ENCODE results near the gene PTPRO. TPM values are rescaled to one million over a fixed set of nuclear protein-coding genes. Genes with fewer than 3 reads are reported as not detected.

The PTPRO gene
- total and polyA plus RNA-seq, 10 of the 15 experiments (the other 5 are each of a cell fraction or from before 2014, with no cell fraction given) = 1.2 to 5.3 (median 3.5) TPM

DNA sequence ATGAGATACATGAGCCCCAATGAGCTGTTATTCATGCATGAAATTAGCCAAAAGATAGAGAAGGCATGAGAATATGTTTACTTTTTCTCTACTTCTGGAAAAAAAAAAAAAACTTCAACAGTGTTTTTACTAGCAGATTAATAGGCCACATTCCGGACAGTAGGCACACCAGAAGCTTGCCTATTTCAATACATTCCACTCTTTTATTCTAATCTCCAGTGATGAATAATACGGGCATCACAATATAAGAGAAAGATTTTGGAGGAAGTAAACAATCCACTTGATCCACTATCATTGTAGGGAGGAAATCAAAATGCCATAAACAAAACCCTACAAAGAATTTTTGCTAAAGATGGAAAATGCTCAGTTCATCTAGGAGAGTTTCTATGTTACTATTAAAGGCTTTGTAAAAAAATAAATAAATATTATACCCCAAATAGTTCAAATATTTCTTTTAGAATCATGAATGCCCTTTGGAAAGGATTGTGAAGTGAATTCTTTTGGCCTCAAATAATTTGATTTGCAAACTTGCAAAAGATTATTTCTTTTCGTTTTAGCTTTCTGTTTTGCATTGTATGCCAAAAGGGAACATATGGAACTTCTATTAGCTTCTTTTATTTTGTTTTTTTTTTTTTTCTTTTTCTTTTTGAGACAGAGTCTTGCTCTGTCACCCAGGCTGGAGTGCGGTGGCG is 234.2 kb downstream of the PTPRO start:
- BruUV-seq (replicated peaks) = no TSS peak
- CTCF ChIA-PET = interaction anchor here (0.5 to 11.6 kb wide), 7 partner anchors 10 to 465 kb away, joined by 3 to 74 read pairs (median 6); no protein-coding TSS in a partner anchor
- TF ChIP-seq ZSCAN29 (IDR thresholded peaks at IDR 0.05) = no peak
- no peak for TF ChIP-seq SREBF2 (IDR thresholded peaks at IDR 0.05; ENCODE audit: low read length)
- TF ChIP-seq, protein P1, sequence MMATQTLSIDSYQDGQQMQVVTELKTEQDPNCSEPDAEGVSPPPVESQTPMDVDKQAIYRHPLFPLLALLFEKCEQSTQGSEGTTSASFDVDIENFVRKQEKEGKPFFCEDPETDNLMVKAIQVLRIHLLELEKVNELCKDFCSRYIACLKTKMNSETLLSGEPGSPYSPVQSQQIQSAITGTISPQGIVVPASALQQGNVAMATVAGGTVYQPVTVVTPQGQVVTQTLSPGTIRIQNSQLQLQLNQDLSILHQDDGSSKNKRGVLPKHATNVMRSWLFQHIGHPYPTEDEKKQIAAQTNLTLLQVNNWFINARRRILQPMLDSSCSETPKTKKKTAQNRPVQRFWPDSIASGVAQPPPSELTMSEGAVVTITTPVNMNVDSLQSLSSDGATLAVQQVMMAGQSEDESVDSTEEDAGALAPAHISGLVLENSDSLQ (IDR thresholded peaks at IDR 0.05) = no peak
- TF ChIP-seq, protein P2, sequence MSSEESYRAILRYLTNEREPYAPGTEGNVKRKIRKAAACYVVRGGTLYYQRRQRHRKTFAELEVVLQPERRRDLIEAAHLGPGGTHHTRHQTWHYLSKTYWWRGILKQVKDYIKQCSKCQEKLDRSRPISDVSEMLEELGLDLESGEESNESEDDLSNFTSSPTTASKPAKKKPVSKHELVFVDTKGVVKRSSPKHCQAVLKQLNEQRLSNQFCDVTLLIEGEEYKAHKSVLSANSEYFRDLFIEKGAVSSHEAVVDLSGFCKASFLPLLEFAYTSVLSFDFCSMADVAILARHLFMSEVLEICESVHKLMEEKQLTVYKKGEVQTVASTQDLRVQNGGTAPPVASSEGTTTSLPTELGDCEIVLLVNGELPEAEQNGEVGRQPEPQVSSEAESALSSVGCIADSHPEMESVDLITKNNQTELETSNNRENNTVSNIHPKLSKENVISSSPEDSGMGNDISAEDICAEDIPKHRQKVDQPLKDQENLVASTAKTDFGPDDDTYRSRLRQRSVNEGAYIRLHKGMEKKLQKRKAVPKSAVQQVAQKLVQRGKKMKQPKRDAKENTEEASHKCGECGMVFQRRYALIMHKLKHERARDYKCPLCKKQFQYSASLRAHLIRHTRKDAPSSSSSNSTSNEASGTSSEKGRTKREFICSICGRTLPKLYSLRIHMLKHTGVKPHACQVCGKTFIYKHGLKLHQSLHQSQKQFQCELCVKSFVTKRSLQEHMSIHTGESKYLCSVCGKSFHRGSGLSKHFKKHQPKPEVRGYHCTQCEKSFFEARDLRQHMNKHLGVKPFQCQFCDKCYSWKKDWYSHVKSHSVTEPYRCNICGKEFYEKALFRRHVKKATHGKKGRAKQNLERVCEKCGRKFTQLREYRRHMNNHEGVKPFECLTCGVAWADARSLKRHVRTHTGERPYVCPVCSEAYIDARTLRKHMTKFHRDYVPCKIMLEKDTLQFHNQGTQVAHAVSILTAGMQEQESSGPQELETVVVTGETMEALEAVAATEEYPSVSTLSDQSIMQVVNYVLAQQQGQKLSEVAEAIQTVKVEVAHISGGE (CRISPR knock-in tag; IDR thresholded peaks at IDR 0.05) = no peak
- no peak for TF ChIP-seq BMI1 (IDR thresholded peaks at IDR 0.05; ENCODE audit: borderline replicate concordance)
- TF ChIP-seq, protein P3, sequence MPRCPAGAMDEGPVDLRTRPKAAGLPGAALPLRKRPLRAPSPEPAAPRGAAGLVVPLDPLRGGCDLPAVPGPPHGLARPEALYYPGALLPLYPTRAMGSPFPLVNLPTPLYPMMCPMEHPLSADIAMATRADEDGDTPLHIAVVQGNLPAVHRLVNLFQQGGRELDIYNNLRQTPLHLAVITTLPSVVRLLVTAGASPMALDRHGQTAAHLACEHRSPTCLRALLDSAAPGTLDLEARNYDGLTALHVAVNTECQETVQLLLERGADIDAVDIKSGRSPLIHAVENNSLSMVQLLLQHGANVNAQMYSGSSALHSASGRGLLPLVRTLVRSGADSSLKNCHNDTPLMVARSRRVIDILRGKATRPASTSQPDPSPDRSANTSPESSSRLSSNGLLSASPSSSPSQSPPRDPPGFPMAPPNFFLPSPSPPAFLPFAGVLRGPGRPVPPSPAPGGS (IDR thresholded peaks at IDR 0.05; ENCODE audit: borderline replicate concordance, insufficient read depth, low read depth, low read length, poor library complexity, severe bottlenecking) = no peak
- no peak for TF ChIP-seq BHLHE40 (IDR thresholded peaks at IDR 0.05; ENCODE audit: borderline replicate concordance in 1 of 2, low read depth in 2 of 2, low read length in 1 of 2)
- TF ChIP-seq PML (IDR thresholded peaks at IDR 0.05; ENCODE audit: low read length) = no peak
- TF ChIP-seq NFYB (IDR thresholded peaks at IDR 0.05; ENCODE audit: insufficient read depth, low read depth, low read length) = no peak
- TF ChIP-seq, protein P4, sequence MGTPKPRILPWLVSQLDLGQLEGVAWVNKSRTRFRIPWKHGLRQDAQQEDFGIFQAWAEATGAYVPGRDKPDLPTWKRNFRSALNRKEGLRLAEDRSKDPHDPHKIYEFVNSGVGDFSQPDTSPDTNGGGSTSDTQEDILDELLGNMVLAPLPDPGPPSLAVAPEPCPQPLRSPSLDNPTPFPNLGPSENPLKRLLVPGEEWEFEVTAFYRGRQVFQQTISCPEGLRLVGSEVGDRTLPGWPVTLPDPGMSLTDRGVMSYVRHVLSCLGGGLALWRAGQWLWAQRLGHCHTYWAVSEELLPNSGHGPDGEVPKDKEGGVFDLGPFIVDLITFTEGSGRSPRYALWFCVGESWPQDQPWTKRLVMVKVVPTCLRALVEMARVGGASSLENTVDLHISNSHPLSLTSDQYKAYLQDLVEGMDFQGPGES (IDR thresholded peaks at IDR 0.05) = no peak
- no peak for TF ChIP-seq CEBPB (IDR thresholded peaks at IDR 0.05; ENCODE audit: borderline replicate concordance in 1 of 2, low read depth in 2 of 2, low read length in 2 of 2)
- TF ChIP-seq JUND (IDR thresholded peaks at IDR 0.05; ENCODE audit: low read depth, low read length) = no peak
- TF ChIP-seq POU2F2 (IDR thresholded peaks at IDR 0.05; ENCODE audit: borderline replicate concordance, low read depth, low read length) = no peak
- TF ChIP-seq, protein P5, sequence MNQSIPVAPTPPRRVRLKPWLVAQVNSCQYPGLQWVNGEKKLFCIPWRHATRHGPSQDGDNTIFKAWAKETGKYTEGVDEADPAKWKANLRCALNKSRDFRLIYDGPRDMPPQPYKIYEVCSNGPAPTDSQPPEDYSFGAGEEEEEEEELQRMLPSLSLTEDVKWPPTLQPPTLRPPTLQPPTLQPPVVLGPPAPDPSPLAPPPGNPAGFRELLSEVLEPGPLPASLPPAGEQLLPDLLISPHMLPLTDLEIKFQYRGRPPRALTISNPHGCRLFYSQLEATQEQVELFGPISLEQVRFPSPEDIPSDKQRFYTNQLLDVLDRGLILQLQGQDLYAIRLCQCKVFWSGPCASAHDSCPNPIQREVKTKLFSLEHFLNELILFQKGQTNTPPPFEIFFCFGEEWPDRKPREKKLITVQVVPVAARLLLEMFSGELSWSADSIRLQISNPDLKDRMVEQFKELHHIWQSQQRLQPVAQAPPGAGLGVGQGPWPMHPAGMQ (IDR thresholded peaks at IDR 0.05; ENCODE audit: borderline replicate concordance) = no peak

More for the DNA sequence above, 234.2 kb downstream of the PTPRO start:
- ChIA-PET SMC1A (ENCODE audit: uncharacterized antibody, unreplicated experiment) (interaction anchor here (0.5 to 11.3 kb wide), 8 partner anchors 8 to 370 kb away, joined by 3 to 139 read pairs (median 6); no protein-coding TSS in a partner anchor), POLR2A (interaction anchor here (1.1 to 4.6 kb wide), 3 partner anchors 9 to 18 kb away, joined by 3 to 38 read pairs (median 6); no protein-coding TSS in a partner anchor), RAD21 (ENCODE audit: unreplicated experiment) (interaction anchor here (1.2 to 5.3 kb wide), 7 partner anchors 10 to 28 kb away, joined by 3 to 43 read pairs (median 8); no protein-coding TSS in a partner anchor)
- H3K27ac ChIP-seq (ENCODE audit: control insufficient read depth, insufficient read depth) = no peak overlapping the region
- H3K36me3 ChIP-seq (ENCODE audit: control insufficient read depth in 2 of 2, insufficient read depth in 2 of 2, low read length in 1 of 2) = no peaks in the 10 kb centered on the region
- FAIRE-seq (no peak), ATAC-seq (no peak), DNase-seq (ENCODE audit: low read depth, low spot score) (no peak)
- no peaks in the 10 kb centered on the region for H4K20me1 ChIP-seq (ENCODE audit: control insufficient read depth, insufficient read depth)
- H3K4me1 ChIP-seq (ENCODE audit: control insufficient read depth, insufficient read depth, low read length) = no peaks in the 10 kb centered on the region
- in situ Hi-C loops (cut with MboI) = no loop called here
- intact Hi-C loops (cut with micrococcal nuclease; ENCODE audit: unreplicated experiment) = no loop called here
- H3K27me3 ChIP-seq (replicated peaks in 1 of 2; ENCODE audit: control insufficient read depth in 2 of 2, insufficient read depth in 2 of 2, low read length in 1 of 2) = no peaks in the 10 kb centered on the region
- no peak overlapping the region for H3K4me3 ChIP-seq
- no peaks in the 10 kb centered on the region for H3K79me2 ChIP-seq (ENCODE audit: control insufficient read depth, insufficient read depth, low read length)
- H3K4me2 ChIP-seq (ENCODE audit: control insufficient read depth, insufficient read depth) = no peak overlapping the region
- WGBS (ENCODE audit: insufficient coverage, insufficient replicate concordance, low lambda C conversion rate, missing lambda C conversion rate) = 89% methylated on average over 5 of the region's 5 CpGs
- no peak overlapping the region for H2AFZ ChIP-seq (ENCODE audit: control insufficient read depth, low read depth, low read length)
- no peaks in the 10 kb centered on the region for H3K9me3 ChIP-seq (replicated peaks; ENCODE audit: control insufficient read depth, insufficient read depth, low read length)
- H3K9ac ChIP-seq (ENCODE audit: control insufficient read depth, insufficient read depth, low read length) = no peak overlapping the region

Data from GM12878 (cell line).